SK-N-MC (cell line): Measurements from ENCODE around the gene DARS1.

Experiments used
- EZH2 ChIP-seq: fragments of 200-600 bp; sonication (generic); IDR thresholded peaks from one replicate; pipeline ENCODE4 v1.6.1; 2017; ENCODE audit warnings: antibody characterized with exemption
- FOXP2 ChIP-seq: optimal IDR thresholded peaks from 2 replicates; pipeline ENCODE3; 2011; ENCODE audit warnings: mild to moderate bottlenecking, moderate library complexity; ENCODE audit not compliant: insufficient read depth; ENCODE audit errors: extremely low read length, control extremely low read depth
- POLR2AphosphoS5 ChIP-seq: IDR thresholded peaks from 2 replicates; pipeline ENCODE4 v1.6.1; 2012; ENCODE audit warnings: mild to moderate bottlenecking, low read depth, low read length, borderline replicate concordance

GRCh38 chr2:136024616-136025015 is 39.2 kb upstream of the DARS1 start:
- TF ChIP-seq POLR2AphosphoS5 (no peak), EZH2 (no peak), FOXP2 (no peak)
